GM21717 (cell line): ENCODE data around the gene ANKRD13D.
"Not testable (repeated sequence)": the region's sequence is repeated elsewhere in the genome, so short reads cannot be mapped to it uniquely, and the experiment has no call there.

ENCODE experiments used
- ATAC-seq: cut with Tn5 transposase; IDR thresholded peaks from one replicate; pipeline ENCODE4 v1.9.1; 2021; ENCODE audit warnings: mild to moderate bottlenecking, moderate library complexity; ENCODE audit not compliant: unreplicated experiment

Gene ANKRD13D

DNA sequence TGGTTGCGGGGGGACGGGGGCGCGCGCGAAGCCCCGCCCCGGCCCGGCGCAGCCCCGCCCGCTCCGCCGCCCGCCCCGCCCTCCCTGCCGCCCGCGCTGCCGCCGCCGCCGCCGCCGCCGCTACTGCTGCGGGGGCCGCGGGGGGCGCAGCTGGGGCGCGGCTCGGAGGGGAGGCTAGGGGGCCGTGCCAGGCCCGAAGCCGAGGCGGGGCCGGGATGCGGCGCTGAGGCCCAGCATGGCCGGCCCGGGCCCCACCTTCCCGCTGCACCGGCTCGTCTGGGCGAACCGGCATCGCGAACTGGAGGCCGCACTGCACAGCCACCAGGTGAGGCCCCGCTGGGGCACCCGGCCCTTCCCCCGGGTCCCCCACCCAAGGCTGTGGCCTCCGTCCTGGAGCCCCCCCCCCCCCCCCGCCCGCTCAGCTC, at the start of gene ANKRD13D:
TSS of gene ANKRD13D (plus strand) at position 78 of the 425 bp plus-strand sequence. CDS start at position 236, 158 bp downstream.
- peak; percentile 28 for ATAC-seq

DNA sequence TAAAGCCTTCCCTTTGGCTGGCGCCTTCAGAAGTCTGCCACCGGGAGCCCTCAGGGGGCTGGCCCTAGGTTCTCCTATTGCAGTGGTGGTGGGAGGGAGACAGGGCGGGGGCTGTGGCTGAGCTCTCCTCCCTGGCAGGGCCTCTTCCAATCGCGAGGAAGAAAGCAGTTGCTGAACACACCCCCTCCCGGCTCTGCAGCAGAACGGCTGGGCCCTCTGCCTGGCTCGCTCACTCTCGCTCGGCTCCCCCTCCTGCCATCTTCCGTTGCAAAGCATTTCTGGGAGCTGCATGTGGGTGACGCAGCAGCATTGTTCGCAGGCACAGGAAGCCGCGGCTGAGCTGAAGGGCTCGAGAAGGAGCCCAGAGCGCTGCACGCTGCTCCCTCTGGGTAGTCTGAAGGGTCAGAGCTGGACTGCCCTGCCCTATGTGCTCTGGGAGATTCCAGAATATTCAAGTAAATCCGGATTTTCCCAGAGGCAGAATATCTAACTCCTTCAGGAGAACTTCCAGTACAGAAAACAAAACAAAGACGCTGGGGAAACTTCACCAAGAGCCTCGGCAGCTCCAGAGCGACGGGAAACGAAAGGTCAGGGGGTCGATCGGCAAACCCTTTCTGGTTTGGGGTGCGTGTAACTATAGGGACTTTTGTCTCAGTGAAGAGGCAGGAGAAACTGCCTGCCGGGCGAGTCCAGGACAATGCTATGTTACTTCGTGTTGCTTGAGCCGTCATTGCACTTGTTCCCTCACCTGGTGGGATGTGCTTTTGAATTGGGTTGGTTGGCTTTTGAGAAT, 49.1 kb upstream of the ANKRD13D start:
- ATAC-seq, result peak; percentile 76

DNA sequence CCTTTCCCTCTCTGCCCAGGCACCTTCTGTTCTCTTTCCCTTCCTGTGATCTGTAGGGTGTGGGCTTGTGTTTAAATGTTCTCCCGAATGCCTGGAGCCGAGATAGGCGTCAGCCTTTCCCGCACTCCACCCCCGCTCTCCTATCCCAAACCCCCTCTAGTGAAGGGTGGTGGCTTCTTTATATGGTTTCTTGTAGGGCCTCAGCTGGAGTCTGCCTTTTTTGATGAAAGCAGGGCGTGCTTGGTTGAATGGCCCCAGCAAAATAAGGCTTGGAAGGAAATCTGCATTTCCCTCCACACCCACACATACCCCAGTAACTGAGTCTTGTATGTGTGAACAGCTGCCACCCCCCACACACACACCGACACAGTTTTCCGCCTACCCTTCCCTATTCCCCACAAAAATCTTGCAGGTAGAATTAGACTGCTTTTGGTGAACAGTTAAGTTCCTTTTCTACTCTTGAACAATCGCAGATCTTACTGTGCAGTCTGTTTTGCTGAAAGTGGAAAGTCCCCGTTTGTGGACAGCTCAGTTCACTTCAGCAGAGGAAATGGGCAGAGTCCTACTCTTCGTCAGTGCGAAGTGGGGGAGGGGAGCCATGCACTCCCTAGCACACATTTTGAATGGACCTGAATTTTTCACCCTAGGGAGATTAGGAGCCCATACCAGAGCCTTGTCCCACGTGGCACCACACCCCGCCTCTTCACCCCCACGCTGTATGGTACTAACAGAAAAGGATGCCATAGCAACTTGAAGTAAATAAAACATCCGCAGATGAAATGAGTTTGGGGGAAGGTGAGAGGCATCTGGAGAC, 48.3 kb upstream of the ANKRD13D start:
- ATAC-seq, result no peak

DNA sequence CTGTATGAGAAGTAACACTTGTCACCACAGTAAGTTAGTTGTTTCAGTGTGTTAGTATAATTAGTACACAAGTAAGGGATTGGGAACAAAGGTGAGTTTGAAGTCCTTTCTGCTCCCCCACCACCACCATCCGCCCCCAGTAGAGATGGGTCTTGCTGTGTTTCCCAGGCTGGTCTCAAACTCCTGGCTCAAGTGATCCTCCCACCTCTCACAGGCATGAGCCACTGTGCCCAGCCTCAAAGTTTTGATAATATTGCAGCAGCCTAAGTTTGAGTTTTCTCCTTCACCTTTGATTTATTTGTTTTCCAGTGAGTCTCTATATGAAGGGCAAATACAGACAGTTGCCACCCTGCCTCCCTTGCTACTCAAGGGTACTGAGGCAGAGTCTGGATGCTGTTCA, 46.6 kb upstream of the ANKRD13D start:
- ATAC-seq, result no peak

GRCh38 chr11:67243051-67243450, 46.1 kb upstream of the ANKRD13D start:
- ATAC-seq, result no peak

DNA sequence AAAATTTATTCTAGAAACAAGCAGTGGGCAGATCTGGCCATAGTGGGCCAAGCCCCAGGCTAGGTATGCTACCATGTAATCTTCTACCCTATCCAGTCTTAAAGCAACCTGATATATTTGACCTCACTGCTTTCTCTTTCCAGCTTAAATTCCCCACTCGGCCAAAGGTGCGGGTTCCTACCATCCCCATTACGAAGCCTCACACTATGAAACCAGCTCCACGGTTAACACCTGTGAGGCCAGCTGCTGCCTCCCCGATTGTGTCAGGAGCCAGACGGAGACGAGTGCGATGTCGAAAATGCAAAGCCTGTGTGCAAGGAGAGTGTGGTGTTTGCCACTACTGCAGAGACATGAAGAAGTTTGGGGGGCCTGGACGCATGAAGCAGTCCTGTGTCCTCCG, 44.1 kb upstream of the ANKRD13D start:
- no peak for ATAC-seq

DNA sequence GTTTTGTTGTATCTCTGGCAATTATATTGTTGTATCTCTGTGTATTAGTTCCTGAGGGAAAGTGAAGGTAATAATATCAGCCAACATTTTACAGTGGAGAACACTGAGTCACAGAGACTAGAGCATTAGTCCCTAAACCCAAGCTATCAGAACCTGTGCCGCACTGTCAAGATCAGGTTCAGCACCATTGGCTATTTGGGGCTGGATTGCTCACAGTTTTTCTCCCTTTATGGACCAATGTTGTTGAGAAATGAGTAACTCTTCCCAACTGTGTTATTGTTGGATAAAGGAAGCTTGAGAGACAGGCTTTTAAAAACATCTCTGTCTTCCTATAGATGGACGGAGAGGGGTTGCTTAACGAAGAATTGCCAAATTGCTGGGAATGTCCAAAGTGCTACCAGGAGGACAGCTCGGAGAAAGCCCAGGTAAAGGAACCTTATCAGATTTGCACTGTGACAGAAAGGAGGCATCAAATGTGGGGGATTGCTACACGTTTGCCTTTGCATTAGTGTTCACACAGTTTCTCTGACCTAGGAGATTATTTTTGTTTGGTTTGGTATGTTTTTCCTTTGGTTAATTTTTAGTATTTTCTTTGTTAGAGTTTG, 41.1 kb upstream of the ANKRD13D start:
- ATAC-seq, result no peak

DNA sequence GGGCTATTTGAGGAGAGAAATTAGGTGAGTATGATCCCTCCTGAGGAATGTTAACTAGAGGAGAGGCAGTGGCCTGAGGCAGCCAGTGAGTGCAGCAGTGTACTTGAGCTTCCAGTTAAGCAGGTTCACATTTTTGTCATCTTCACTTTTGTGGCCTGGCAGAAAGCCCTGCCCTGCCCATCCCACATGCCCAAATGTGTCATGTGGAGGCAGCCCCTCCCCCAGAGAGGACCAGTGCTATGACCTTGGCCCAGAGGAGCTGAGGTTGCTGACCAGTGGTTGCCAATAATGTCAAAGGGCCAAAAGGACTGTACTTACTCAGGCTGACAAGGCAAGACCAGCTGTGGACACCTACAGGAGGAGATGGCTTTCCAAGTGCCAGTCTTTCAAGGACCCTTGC, 40.5 kb upstream of the ANKRD13D start:
- ATAC-seq, result no peak

- no peak for ATAC-seq
Measured at GRCh38 chr11:67250059-67251043, 38.8 kb upstream of the ANKRD13D start.

GRCh38 chr11:67251841-67252240, 37.3 kb upstream of the ANKRD13D start:
- no peak for ATAC-seq

- no peak for ATAC-seq
Measured at GRCh38 chr11:67252831-67253239, 36.3 kb upstream of the ANKRD13D start.

- ATAC-seq, result no peak
Measured at GRCh38 chr11:67253872-67254624, 35.1 kb upstream of the ANKRD13D start.

DNA sequence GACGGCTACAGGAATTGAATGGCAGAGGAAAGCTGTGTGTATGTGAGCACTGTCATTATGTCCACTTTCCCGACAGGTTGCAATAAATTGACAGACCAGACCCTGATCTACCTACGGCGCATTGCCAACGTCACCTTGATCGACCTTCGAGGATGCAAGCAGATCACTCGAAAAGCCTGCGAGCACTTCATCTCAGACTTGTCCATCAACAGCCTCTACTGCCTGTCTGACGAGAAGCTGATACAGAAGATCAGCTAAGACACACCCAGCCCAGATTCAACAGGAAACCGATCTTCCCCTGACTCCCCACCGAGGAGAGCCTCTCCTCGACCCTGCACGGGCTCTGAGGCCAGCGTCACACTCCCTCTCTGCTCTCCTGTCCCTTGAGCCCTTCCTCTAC, 34.3 kb upstream of the ANKRD13D start:
- ATAC-seq, result no peak

- no peak for ATAC-seq
Measured at GRCh38 chr11:67255353-67255752, 33.8 kb upstream of the ANKRD13D start.

- ATAC-seq, result no peak
Measured at GRCh38 chr11:67255864-67256263, 33.2 kb upstream of the ANKRD13D start.

- ATAC-seq, result no peak
Measured at GRCh38 chr11:67256477-67257135, 32.5 kb upstream of the ANKRD13D start.

- ATAC-seq, result no peak
Measured at GRCh38 chr11:67260406-67260805, 28.7 kb upstream of the ANKRD13D start.

DNA sequence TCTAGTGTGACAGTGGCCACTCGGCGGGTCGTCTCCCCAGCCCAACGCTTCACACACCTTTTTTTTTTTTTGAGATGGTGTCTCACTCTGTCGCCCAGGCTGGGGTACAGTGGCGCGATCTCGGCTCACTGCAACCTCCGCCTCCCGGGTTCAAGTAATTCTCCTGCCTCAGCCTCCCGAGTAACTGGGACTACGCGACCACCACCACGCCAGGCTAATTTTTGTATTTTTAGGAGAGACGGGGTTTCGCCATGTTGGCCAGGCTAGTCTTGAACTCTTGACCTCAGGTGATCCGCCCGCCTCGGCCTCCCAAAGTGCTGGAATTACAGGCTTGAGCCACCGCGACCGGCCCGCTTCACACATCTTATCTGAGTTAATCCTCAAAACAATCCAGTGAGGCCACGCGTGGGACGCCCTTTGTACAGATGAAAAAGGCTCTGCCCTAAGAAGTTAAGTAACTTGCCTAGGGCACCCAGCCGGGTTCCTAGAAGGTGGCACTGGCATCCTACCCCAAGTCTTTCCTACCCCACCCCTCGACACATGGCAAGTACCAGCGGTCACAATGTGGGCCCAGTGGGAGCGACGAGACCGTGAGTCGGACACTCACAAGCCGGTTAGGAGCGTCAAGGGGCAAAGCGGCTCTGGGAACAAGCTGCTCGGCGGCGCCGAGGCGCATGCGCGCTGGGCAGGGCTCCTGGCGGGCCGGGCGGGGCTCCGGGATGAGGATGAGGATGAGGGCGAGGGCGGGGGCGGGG, 28.0 kb upstream of the ANKRD13D start:
- not testable (repeated sequence) for ATAC-seq

GRCh38 chr11:67261640-67261945, 27.5 kb upstream of the ANKRD13D start:
- no peak for ATAC-seq
